Measurements from ENCODE around the gene STMN3. TPM values are rescaled to one million over a fixed set of nuclear protein-coding genes. Genes with fewer than 3 reads are reported as not detected.
A peak's percentile ranks its signal among the peaks of the same experiment; 100 is the strongest.

The STMN3 gene
- total RNA-seq, 1 experiment from 2014 or later: 27.9 TPM

DNA sequence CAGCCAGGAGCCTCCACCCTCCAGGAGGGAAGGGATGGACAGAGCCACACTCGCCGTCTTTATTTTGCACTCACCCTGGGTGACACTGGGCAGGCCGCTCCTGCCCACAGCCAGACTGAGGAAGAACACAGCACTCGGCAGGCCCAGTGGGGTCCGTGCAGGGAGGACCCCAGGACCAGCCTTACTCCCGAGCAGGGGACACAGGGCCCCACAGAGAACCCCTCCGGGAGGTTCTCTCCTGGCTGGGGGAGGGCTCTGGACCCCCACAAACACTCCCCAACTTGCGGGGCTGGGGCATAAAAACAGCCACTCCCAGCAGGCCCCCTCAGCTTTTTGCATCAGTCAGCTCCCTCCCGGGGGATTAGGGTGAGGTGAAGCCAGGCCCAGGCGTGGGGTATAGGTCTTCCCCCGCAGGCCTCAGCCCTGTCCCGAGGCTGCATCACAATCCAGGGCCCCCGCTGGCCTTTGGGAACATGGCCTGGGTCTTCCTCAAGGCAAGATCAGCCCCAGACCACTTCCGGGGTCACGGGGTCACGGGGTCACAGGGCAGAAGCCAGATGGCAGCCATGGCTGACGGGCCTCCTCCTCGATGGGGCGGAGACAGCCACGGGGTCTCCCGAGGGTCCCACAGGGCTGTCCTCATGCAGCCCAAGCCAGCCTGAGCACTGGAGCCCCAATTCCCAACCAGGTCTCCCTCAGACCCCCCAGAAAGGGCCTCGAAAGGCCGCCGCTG, 46.4 kb upstream of the STMN3 start:
- peaks cover 100% of the 10 kb centered on the region for H3K36me3 Mint-ChIP-seq (ENCODE audit: insufficient read depth, unreplicated experiment)
- Histone ChIP-seq H3K36me3 (ENCODE audit: control insufficient read depth, insufficient read depth, low read length) (no peaks in the 10 kb centered on the region; the same call in 1 of the 2 replicates), H3K4me1 (peaks cover 26% of the 10 kb centered on the region), H3K4me3 (ENCODE audit: low read depth, low read length) (no peak overlapping the region), H3K27me3 (replicated peaks; ENCODE audit: control insufficient read depth, insufficient read depth, low read length) (no peaks in the 10 kb centered on the region), H3K9me3 (no peaks in the 10 kb centered on the region)
- POLR2A ChIA-PET: interaction anchor here (1.6 kb wide), 1 partner anchor 8 kb away, joined by 5 read pairs; the partner anchor contains the start of genes ARFRP1 and ZGPAT
- CTCF ChIA-PET: interaction anchor here (1.2 kb wide), 1 partner anchor 8 kb away, joined by 3 read pairs; the partner anchor contains the start of genes ARFRP1 and ZGPAT
- no peaks in the 10 kb centered on the region for H3K9me3 Mint-ChIP-seq (ENCODE audit: unreplicated experiment)
- H3K4me1 Mint-ChIP-seq (ENCODE audit: low read depth, unreplicated experiment): peaks cover 11% of the 10 kb centered on the region
- peaks cover 2% of the 10 kb centered on the region for H3K27me3 Mint-ChIP-seq (ENCODE audit: insufficient read depth, unreplicated experiment)
- H3K27ac Mint-ChIP-seq (ENCODE audit: unreplicated experiment): peak overlapping the region; percentile 30
- BruUV-seq (replicated peaks): TSS peak; percentile 48
- peak; percentile 51 to 71 for DNase-seq
- intact Hi-C loops (cut with micrococcal nuclease; ENCODE audit: unreplicated experiment): no loop called here
- TF ChIP-seq, protein P1, sequence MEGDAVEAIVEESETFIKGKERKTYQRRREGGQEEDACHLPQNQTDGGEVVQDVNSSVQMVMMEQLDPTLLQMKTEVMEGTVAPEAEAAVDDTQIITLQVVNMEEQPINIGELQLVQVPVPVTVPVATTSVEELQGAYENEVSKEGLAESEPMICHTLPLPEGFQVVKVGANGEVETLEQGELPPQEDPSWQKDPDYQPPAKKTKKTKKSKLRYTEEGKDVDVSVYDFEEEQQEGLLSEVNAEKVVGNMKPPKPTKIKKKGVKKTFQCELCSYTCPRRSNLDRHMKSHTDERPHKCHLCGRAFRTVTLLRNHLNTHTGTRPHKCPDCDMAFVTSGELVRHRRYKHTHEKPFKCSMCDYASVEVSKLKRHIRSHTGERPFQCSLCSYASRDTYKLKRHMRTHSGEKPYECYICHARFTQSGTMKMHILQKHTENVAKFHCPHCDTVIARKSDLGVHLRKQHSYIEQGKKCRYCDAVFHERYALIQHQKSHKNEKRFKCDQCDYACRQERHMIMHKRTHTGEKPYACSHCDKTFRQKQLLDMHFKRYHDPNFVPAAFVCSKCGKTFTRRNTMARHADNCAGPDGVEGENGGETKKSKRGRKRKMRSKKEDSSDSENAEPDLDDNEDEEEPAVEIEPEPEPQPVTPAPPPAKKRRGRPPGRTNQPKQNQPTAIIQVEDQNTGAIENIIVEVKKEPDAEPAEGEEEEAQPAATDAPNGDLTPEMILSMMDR (IDR thresholded peaks at IDR 0.05; ENCODE audit: insufficient read depth in 1 of 2, low read depth in 1 of 2, low read length in 1 of 2, severe bottlenecking in 1 of 2, unreplicated experiment in 1 of 2): no peak
- no peak overlapping the region for H3K4me3 Mint-ChIP-seq (ENCODE audit: unreplicated experiment)

DNA sequence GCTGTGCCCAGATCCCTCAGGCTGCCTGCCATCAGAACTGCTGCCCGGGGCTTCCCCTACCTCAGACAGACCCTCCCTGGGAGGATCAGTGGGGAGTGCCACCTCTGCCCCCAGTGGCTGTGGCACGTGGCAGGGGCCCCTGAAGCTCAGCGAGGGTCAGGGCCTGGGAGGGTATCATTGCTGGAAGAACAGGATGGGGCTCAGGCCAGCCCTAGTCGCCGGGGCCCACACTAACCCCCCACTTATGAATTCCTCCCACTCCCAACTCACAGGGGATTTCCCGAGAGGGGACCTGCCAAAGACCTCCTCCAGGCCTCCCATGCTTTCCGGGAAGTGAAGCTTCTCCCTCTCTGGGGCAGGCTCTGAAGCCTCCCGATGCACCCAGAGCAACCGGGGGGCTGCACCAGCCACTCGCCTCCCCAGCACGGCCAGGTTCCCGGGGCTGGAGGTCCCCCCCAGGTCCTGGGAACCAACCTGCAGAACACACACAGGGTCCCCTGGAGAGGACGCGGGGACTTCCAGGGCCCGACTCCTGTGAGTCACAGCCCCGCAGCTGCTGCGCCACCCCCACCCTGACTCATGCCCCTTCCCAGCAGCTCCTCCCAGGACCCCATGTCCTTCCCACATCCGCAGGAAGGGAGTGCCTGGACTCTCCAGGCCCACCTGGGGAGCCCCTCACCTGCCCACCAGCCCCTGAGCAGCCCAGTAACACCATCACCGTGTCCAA, 45.7 kb upstream of the STMN3 start:
- Mint-ChIP-seq H3K9me3 (ENCODE audit: unreplicated experiment) (no peaks in the 10 kb centered on the region), H3K36me3 (ENCODE audit: insufficient read depth, unreplicated experiment) (peaks cover 100% of the 10 kb centered on the region), H3K27me3 (ENCODE audit: insufficient read depth, unreplicated experiment) (peaks cover 2% of the 10 kb centered on the region), H3K27ac (ENCODE audit: unreplicated experiment) (peak overlapping the region; percentile 30), H3K4me1 (ENCODE audit: low read depth, unreplicated experiment) (peaks cover 11% of the 10 kb centered on the region), H3K4me3 (ENCODE audit: unreplicated experiment) (peak overlapping the region; percentile 11)
- BruUV-seq (replicated peaks): no TSS peak
- H3K4me1 ChIP-seq: peaks cover 26% of the 10 kb centered on the region
- POLR2A ChIA-PET: interaction anchor here (1.6 kb wide), 1 partner anchor 9 kb away, joined by 5 read pairs; the partner anchor contains the start of genes ARFRP1 and ZGPAT
- no peaks in the 10 kb centered on the region; the same call in 1 of the 2 replicates for H3K36me3 ChIP-seq (ENCODE audit: control insufficient read depth, insufficient read depth, low read length)
- H3K4me3 ChIP-seq (ENCODE audit: low read depth, low read length): no peak overlapping the region
- CTCF ChIA-PET: interaction anchor here (0.6 to 1.2 kb wide), 2 partner anchors 9 to 53 kb away, joined by 3 to 8 read pairs; partner anchors contain the start of genes ARFRP1 and ZGPAT
- DNase-seq: peak; percentile 41 to 67
- H3K9me3 ChIP-seq: peaks cover 3% of the 10 kb centered on the region; the same call in 1 of the 2 replicates
- no peaks in the 10 kb centered on the region for H3K27me3 ChIP-seq (replicated peaks; ENCODE audit: control insufficient read depth, insufficient read depth, low read length)
- intact Hi-C loops (cut with micrococcal nuclease; ENCODE audit: unreplicated experiment): no loop called here
- TF ChIP-seq, protein P1 (IDR thresholded peaks at IDR 0.05; ENCODE audit: insufficient read depth in 1 of 2, low read depth in 1 of 2, low read length in 1 of 2, severe bottlenecking in 1 of 2, unreplicated experiment in 1 of 2): no peak

Data from Caco-2 (cell line).